Bronchial epithelial cell (primary cell): ENCODE data around the gene AOAH. TPM values are rescaled to one million over a fixed set of nuclear protein-coding genes. Genes with fewer than 3 reads are reported as not detected.
A peak's percentile ranks its signal among the peaks of the same experiment; 100 is the strongest.

ENCODE experiments used
- DNase-seq: peaks from one replicate; pipeline ENCODE4 v3.0.0-alpha.2; 2010; ENCODE audit warnings: low read depth
- FAIRE-seq: peaks from 2 replicates; lab custom pipeline; 2011; peaks lifted over from hg19 to GRCh38; lab: Jason Lieb, UNC
- H3K27me3 ChIP-seq: 2 replicates; pipeline ENCODE4 v1.5.1; 2011; ENCODE audit warnings: low read length; ENCODE audit not compliant: control insufficient read depth, insufficient read depth
- H3K36me3 ChIP-seq: 2 replicates; pipeline ENCODE4 v1.5.1; 2011; ENCODE audit warnings: low read length; ENCODE audit not compliant: control insufficient read depth, insufficient read depth
- H3K4me3 ChIP-seq: 2 replicates; pipeline ENCODE4 v1.5.1; 2011; ENCODE audit warnings: mild to moderate bottlenecking, low read depth, low read length, control low read depth
- CTCF ChIP-seq: IDR thresholded peaks from 2 replicates; pipeline ENCODE4 v1.5.1; 2011; ENCODE audit warnings: mild to moderate bottlenecking, moderate library complexity, low read length, control low read depth, inconsistent platforms; ENCODE audit not compliant: insufficient read depth, severe bottlenecking
- total RNA-seq: library from RNA; depleted of rRNA; stranded (reverse); fragments of >200 nt; gene quantifications from 2 replicates; pipeline ENCODE4 v1.2.1, GENCODE V29; 2014

AOAH gene
- total RNA-seq, 1 donor from 2014 or later = not detected

GRCh38 chr7:36752026-36752711, 27.9 kb upstream of the AOAH start:
- H3K36me3 ChIP-seq = no peaks in the 10 kb centered on the region
- no peaks in the 10 kb centered on the region for H3K27me3 ChIP-seq
- FAIRE-seq (no peak), DNase-seq (no peak)
- H3K4me3 ChIP-seq = no peak overlapping the region
- TF ChIP-seq CTCF = no peak

- Histone ChIP-seq H3K4me3 (no peak overlapping the region), H3K27me3 (no peaks in the 10 kb centered on the region), H3K36me3 (no peaks in the 10 kb centered on the region)
- TF ChIP-seq CTCF = no peak
- FAIRE-seq = no peak
- DNase-seq = no peak
Measured at GRCh38 chr7:36750451-36750850, 26.2 kb upstream of the AOAH start.

- peak; percentile 27 for DNase-seq
- FAIRE-seq = no peak
Measured at GRCh38 chr7:36749282-36749960, 25.1 kb upstream of the AOAH start.

GRCh38 chr7:36748017-36748487, 23.8 kb upstream of the AOAH start:
- DNase-seq (no peak), FAIRE-seq (no peak)
- Histone ChIP-seq H3K4me3 (no peak overlapping the region), H3K27me3 (no peaks in the 10 kb centered on the region), H3K36me3 (no peaks in the 10 kb centered on the region)
- no peak for TF ChIP-seq CTCF

More at GRCh38 chr7:36749282-36749960, 25.1 kb upstream of the AOAH start:
- TF ChIP-seq CTCF = no peak
- H3K27me3 ChIP-seq = no peaks in the 10 kb centered on the region
- no peak overlapping the region for H3K4me3 ChIP-seq
- no peaks in the 10 kb centered on the region for H3K36me3 ChIP-seq

- no peak for FAIRE-seq
- H3K27me3 ChIP-seq = no peaks in the 10 kb centered on the region
- H3K4me3 ChIP-seq = no peak overlapping the region
- DNase-seq = peak; percentile 9
- H3K36me3 ChIP-seq = no peaks in the 10 kb centered on the region
- TF ChIP-seq CTCF = no peak
Measured at GRCh38 chr7:36747280-36748016, 23.2 kb upstream of the AOAH start.
